ENCODE measurements around the gene BTNL9. TPM values are rescaled to one million over a fixed set of nuclear protein-coding genes. Genes with fewer than 3 reads are reported as not detected.

The BTNL9 gene
- total and polyA plus RNA-seq, 2 experiments from 2014 or later, result 0.11 to 0.27 TPM

DNA sequence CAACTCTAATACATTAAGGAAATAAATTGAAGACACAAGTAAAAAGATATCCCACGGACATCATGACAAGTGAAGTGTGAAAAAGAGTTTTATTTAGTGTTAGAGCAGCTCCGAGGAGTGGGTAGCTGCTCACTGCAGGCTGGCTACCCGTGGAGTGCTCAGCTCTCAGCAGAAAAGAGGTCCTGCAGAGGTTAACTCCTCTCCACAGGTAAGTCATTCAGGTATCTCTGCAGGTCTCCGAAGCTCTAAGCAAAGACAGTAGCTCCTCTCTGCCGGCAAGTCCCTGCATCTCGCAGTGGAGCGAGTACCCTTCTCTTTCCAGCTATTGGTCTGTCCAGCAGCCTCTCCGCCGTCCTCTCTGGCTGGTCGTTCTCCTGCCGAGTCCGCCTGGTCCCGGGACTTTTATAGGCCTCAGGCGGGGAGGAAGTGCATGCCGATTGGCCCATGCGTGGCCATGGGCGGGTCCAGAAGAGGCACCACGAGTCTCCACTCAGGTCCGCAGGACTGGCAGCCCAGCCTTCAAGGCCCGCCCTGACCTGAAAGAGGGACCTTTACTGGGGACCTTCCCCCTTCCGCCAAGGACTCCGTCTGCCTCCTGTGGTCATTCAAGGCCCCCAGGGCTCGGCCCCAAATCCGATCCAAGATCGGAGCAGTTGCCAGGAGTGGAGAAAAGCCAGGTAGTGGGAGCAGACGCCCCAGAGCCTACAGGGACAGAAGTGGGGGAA lies 29.9 kb downstream of the BTNL9 start:
- TF ChIP-seq EZH2phosphoT487 (IDR thresholded peaks at IDR 0.05; ENCODE audit: low read depth, severe bottlenecking, unreplicated experiment) (no peak), EZH2 (IDR thresholded peaks at IDR 0.05; ENCODE audit: borderline replicate concordance) (no peak)
- TF ChIP-seq, protein P1, sequence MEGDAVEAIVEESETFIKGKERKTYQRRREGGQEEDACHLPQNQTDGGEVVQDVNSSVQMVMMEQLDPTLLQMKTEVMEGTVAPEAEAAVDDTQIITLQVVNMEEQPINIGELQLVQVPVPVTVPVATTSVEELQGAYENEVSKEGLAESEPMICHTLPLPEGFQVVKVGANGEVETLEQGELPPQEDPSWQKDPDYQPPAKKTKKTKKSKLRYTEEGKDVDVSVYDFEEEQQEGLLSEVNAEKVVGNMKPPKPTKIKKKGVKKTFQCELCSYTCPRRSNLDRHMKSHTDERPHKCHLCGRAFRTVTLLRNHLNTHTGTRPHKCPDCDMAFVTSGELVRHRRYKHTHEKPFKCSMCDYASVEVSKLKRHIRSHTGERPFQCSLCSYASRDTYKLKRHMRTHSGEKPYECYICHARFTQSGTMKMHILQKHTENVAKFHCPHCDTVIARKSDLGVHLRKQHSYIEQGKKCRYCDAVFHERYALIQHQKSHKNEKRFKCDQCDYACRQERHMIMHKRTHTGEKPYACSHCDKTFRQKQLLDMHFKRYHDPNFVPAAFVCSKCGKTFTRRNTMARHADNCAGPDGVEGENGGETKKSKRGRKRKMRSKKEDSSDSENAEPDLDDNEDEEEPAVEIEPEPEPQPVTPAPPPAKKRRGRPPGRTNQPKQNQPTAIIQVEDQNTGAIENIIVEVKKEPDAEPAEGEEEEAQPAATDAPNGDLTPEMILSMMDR (IDR thresholded peaks at IDR 0.05; ENCODE audit: poor library complexity), result no peak
- no peaks in the 10 kb centered on the region for H3K4me1 ChIP-seq (ENCODE audit: insufficient read depth)
- no peak overlapping the region for H3K4me2 ChIP-seq
- no peaks in the 10 kb centered on the region for H3K79me2 ChIP-seq
- H3K36me3 ChIP-seq (replicated peaks; ENCODE audit: insufficient read depth, low read depth), result no peaks in the 10 kb centered on the region
- no peak for DNase-seq (ENCODE audit: low spot score)
- H3K9me2 ChIP-seq (replicated peaks; ENCODE audit: insufficient read depth), result no peaks in the 10 kb centered on the region
- no peak overlapping the region for H3K27ac ChIP-seq
- 53% methylated on average over 23 of the region's 26 CpGs for WGBS (ENCODE audit: low lambda C conversion rate, missing lambda C conversion rate)
- H3K9me3 ChIP-seq (ENCODE audit: low read depth), result no peaks in the 10 kb centered on the region
- no peak overlapping the region for H2AFZ ChIP-seq
- peaks cover 29% of the 10 kb centered on the region for H3K27me3 ChIP-seq
- H4K20me1 ChIP-seq (ENCODE audit: insufficient read depth, poor library complexity, severe bottlenecking), result no peaks in the 10 kb centered on the region
- no peak overlapping the region for H3K4me3 ChIP-seq

DNA sequence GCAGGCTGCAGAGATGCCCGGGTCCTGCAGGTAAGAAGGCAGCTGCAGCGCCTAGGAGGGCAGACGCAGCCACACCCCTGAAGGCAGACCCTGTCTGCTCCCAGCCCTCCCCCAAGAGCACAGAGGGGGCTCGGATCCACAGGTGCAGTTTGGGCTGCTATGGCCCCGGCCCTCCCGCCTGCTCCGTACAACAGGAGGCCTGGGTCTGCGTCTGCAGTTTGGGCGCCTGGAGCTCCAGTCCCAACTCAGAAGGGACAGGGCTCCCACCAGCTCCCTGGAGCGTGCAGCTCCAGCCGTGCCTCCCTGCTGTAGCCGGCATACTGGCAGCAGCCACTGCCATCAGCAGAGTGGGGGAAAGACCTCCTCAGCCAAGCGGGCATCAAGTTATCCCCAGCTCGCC lies 30.5 kb downstream of the BTNL9 start:
- no peaks in the 10 kb centered on the region for H3K4me1 ChIP-seq (ENCODE audit: insufficient read depth)
- no peaks in the 10 kb centered on the region for H3K79me2 ChIP-seq
- DNase-seq (ENCODE audit: low spot score), result no peak
- TF ChIP-seq, protein P1 (IDR thresholded peaks at IDR 0.05; ENCODE audit: poor library complexity), result no peak
- TF ChIP-seq EZH2phosphoT487 (IDR thresholded peaks at IDR 0.05; ENCODE audit: low read depth, severe bottlenecking, unreplicated experiment), result no peak
- no peak for TF ChIP-seq EZH2 (IDR thresholded peaks at IDR 0.05; ENCODE audit: borderline replicate concordance)
- no peak overlapping the region for H3K4me3 ChIP-seq
- H3K9me2 ChIP-seq (replicated peaks; ENCODE audit: insufficient read depth), result no peaks in the 10 kb centered on the region
- no peaks in the 10 kb centered on the region for H3K36me3 ChIP-seq (replicated peaks; ENCODE audit: insufficient read depth, low read depth)
- no peak overlapping the region for H3K4me2 ChIP-seq
- WGBS (ENCODE audit: low lambda C conversion rate, missing lambda C conversion rate), result 82% methylated on average over 14 of the region's 14 CpGs
- H2AFZ ChIP-seq, result no peak overlapping the region
- H3K27ac ChIP-seq, result no peak overlapping the region
- H3K27me3 ChIP-seq, result peaks cover 28% of the 10 kb centered on the region
- no peaks in the 10 kb centered on the region for H3K9me3 ChIP-seq (ENCODE audit: low read depth)
- H4K20me1 ChIP-seq (ENCODE audit: insufficient read depth, poor library complexity, severe bottlenecking), result no peaks in the 10 kb centered on the region

GRCh38 chr5:181071257-181071656 lies 31.2 kb downstream of the BTNL9 start:
- H3K27me3 ChIP-seq, result peaks cover 28% of the 10 kb centered on the region
- DNase-seq (ENCODE audit: low spot score), result no peak
- 76% methylated on average over 6 of the region's 6 CpGs for WGBS (ENCODE audit: low lambda C conversion rate, missing lambda C conversion rate)

More at GRCh38 chr5:181071257-181071656, 31.2 kb downstream of the BTNL9 start:
- TF ChIP-seq EZH2 (IDR thresholded peaks at IDR 0.05; ENCODE audit: borderline replicate concordance), result no peak
- TF ChIP-seq EZH2phosphoT487 (IDR thresholded peaks at IDR 0.05; ENCODE audit: low read depth, severe bottlenecking, unreplicated experiment), result no peak
- TF ChIP-seq, protein P1 (IDR thresholded peaks at IDR 0.05; ENCODE audit: poor library complexity), result no peak
- H3K4me3 ChIP-seq, result no peak overlapping the region
- H3K9me3 ChIP-seq (ENCODE audit: low read depth), result no peaks in the 10 kb centered on the region
- H3K79me2 ChIP-seq, result no peaks in the 10 kb centered on the region
- no peak overlapping the region for H3K4me2 ChIP-seq
- no peaks in the 10 kb centered on the region for H3K36me3 ChIP-seq (replicated peaks; ENCODE audit: insufficient read depth, low read depth)
- no peak overlapping the region for H3K27ac ChIP-seq
- H3K9me2 ChIP-seq (replicated peaks; ENCODE audit: insufficient read depth), result no peaks in the 10 kb centered on the region
- no peak overlapping the region for H2AFZ ChIP-seq
- H3K4me1 ChIP-seq (ENCODE audit: insufficient read depth), result no peaks in the 10 kb centered on the region
- no peaks in the 10 kb centered on the region for H4K20me1 ChIP-seq (ENCODE audit: insufficient read depth, poor library complexity, severe bottlenecking)

Data from hepatocyte (in vitro differentiated cells).